ENCODE measurements around the gene RAB8A.
A peak's percentile ranks its signal among the peaks of the same experiment; 100 is the strongest.

Gene RAB8A

GRCh38 chr19:16111160-16111908 lies at the start of gene RAB8A:
TSS of gene RAB8A (plus strand) at chr19:16111889. CDS start at chr19:16111902, 13 bp downstream.
- DNase-seq = peak; percentile 93 to 98

GRCh38 chr19:16061943-16062342 lies 49.7 kb upstream of the RAB8A start:
- no peak for DNase-seq

GRCh38 chr19:16062789-16063188 lies 48.9 kb upstream of the RAB8A start:
- peak in 1 of 2 experiments; percentile 34 for DNase-seq

- DNase-seq = no peak
Measured at GRCh38 chr19:16064209-16064889, 47.3 kb upstream of the RAB8A start.

GRCh38 chr19:16066611-16067104 lies 45.0 kb upstream of the RAB8A start:
- DNase-seq = peak in 1 of 2 experiments; percentile 13

- no peak for DNase-seq
Measured at GRCh38 chr19:16067205-16067938, 44.3 kb upstream of the RAB8A start.

- no peak for DNase-seq
Measured at GRCh38 chr19:16068696-16069259, 42.9 kb upstream of the RAB8A start.

GRCh38 chr19:16069813-16070365 lies 41.8 kb upstream of the RAB8A start:
- DNase-seq = no peak

- DNase-seq = no peak
Measured at GRCh38 chr19:16070366-16070990, 41.2 kb upstream of the RAB8A start.

- no peak for DNase-seq
Measured at GRCh38 chr19:16071072-16071691, 40.5 kb upstream of the RAB8A start.

- DNase-seq = no peak
Measured at GRCh38 chr19:16073481-16073880, 38.2 kb upstream of the RAB8A start.

- no peak for DNase-seq
Measured at GRCh38 chr19:16073988-16074387, 37.7 kb upstream of the RAB8A start.

GRCh38 chr19:16074488-16075365 lies 37.0 kb upstream of the RAB8A start:
- no peak for DNase-seq

- no peak for DNase-seq
Measured at GRCh38 chr19:16075430-16076153, 36.1 kb upstream of the RAB8A start.

- peak in 1 of 2 experiments; percentile 55 for DNase-seq
Measured at GRCh38 chr19:16076154-16076957, 35.3 kb upstream of the RAB8A start, which contains the start of gene TPM4. TSS of gene TPM4 (plus strand) at chr19:16076495. CDS start at chr19:16076566, 71 bp downstream.

- peak in 1 of 2 experiments; percentile 44 for DNase-seq
Measured at GRCh38 chr19:16076958-16077611, 34.6 kb upstream of the RAB8A start.

GRCh38 chr19:16077984-16078758 lies 33.5 kb upstream of the RAB8A start:
- no peak for DNase-seq
